KG1 (cell line): ENCODE data around the gene PPIB.

Experiments
- DNase-seq: peaks from one replicate; lab custom pipeline; 2025; lab: John Stamatoyannopoulos, UW

Gene PPIB

GRCh38 chr15:64158363-64159134 is 4.3 kb downstream of the PPIB start:
- no peak for DNase-seq

GRCh38 chr15:64157599-64158125 is 5.2 kb downstream of the PPIB start:
- DNase-seq: no peak

- no peak for DNase-seq
Observed at GRCh38 chr15:64156652-64157331, 6.0 kb downstream of the PPIB start.

DNA sequence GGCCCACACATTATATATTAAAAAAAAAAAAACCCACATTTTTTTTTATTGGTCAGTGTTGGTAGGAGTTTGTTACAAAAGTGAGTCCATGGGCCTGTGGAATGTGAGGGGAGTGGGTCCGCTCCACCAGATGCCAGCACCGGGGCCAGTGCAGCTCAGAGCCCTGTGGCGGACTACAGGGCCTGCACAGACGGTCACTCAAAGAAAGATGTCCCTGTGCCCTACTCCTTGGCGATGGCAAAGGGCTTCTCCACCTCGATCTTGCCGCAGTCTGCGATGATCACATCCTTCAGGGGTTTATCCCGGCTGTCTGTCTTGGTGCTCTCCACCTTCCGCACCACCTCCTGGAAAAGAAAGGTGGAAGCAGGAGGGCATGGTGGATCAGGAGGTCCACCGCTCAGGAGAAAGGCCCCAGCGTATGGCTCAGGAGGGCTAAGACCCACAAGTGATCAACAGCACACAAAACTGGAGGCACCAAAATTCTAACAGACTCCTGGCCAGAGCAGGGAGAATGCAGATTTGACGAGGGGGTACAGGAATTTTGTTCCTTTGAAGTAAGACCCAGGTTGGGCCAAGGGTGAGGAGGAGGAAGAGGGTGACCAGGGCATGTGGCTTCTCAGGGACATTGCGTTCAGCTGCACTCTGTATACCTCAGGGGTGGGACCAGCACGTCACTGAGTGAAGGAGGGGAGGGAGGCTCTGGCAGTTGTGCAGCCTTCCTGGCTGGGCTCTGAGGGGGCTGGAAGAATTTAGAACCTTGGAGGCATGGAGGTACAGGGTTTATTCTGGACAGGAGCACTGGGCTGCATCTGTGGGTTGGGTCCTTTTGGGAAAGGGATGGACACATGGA is 6.8 kb downstream of the PPIB start:
- DNase-seq: no peak

GRCh38 chr15:64153480-64154367 is 9.1 kb downstream of the PPIB start:
- peak; percentile 84 for DNase-seq

- DNase-seq: no peak
Observed at GRCh38 chr15:64152507-64153387, 10.1 kb downstream of the PPIB start.

DNA sequence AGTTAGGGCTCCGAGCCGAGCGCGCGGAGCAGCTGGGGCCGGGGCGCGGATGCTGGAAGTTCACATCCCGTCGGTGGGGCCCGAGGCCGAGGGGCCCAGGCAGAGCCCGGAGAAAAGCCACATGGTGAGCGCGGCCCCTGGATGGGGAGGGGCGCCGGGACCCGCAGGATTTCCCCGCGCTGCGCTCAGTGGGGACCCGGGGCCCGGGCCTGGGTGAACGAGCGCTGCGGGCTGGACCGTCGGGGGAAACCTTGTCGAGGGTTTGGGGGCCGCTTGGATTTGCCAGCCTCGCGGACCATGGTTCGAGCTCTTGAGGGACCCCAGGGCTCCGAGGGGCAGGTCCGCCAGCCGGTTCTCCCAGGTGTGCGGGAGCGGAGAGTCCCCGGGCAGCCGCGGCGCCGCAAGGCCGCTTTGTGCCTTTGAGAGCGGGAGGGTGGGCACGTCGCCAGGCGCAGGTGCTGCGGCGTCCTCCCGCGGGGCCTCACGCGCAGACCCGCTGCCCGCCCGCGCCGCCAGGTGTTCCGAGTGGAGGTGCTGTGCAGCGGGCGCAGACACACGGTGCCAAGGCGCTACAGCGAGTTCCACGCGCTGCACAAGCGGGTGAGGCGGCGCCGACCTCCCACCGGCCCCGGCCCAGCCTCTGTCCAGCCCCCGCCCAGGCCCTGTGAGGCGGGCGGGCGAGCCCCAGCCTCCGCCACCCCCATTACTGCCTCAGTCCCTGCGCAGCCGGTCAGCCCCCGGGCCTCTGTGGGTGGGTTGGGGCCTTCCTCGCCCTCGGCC is 10.9 kb downstream of the PPIB start, which contains the start of gene SNX22:
Gene SNX22, plus strand, starts transcription at position 5 of the 780 bp plus-strand sequence. Its CDS starts 45 bp downstream, at position 50.
- DNase-seq: no peak

DNA sequence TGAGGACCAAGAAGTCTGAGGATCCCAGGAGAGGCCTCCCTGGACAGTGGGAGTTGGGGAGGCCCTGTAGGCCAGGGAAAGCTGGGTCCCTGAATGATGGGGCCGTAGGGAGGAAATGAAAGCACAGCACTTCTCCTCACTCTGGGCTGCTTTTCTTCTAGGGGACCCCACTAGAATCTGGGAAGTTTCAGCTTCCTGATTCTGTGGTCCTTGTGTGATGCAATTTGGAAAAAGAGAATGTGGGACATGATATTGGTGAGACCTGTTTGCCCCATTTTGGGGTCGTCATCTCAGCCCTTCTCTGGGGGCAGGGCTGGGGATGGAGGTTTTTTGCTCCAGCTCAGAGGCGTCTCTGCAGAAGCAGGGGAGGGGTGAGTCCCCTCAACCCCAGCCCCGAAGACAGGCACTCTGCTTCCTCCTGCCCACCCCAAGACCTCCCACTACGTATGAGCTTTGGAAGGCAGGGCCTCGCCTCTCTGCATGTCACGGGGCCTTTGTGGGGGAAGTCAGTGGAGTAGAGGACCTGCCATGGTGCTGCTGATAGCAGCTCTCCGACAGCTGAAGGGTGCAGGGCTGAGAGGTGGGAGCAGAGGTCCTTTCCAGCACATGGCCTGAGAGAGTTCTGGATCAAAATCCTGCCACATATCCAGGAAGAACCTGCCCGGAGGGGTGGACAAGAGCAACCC is 12.8 kb downstream of the PPIB start:
- DNase-seq: no peak

DNA sequence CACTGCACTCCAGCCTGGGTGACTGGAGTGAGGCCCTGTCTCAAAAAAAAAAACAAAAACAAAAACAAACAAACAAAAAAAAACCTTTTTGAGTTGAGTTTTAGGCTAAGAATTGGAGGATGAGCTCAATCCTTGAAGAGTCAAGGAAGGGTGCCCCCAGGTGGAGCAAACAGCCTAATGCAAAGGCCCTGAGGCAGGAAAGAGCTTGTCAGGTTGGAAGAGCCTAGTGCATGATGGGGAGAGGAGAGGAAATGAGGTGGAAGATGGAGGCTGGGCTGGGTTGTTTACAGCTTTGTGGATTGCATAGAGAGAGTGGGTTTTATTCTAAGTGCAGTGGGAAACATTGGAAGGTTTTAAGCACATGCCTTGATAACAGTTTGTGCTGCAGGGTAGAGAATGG is 13.4 kb downstream of the PPIB start:
- DNase-seq: no peak

GRCh38 chr15:64148581-64148980 is 14.2 kb downstream of the PPIB start:
- no peak for DNase-seq

GRCh38 chr15:64148168-64148567 is 14.7 kb downstream of the PPIB start:
- DNase-seq: no peak

- no peak for DNase-seq
Observed at GRCh38 chr15:64146885-64147681, 15.7 kb downstream of the PPIB start.

GRCh38 chr15:64146520-64146884 is 16.3 kb downstream of the PPIB start:
- DNase-seq: no peak

- no peak for DNase-seq
Observed at GRCh38 chr15:64146041-64146440, 16.8 kb downstream of the PPIB start.

- no peak for DNase-seq
Observed at GRCh38 chr15:64144565-64145281, 18.1 kb downstream of the PPIB start.

DNA sequence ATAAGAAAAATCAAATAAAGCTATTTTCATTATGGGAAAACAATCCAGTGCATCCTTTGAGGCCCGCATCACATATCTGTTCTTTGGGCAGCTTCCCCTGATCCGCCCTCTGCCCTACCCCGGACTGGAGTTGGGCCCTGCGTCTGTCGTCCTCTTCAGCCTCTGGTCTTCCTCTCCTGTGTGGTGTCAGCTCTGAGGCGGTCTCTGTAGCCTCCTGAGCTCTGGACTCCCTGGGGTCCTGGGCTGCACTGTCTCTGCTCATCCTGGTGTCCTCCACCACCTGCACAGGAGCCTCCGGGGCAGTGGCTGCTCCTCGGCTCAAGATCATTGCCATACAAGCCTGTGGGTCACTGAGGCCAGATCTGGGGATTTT is 18.6 kb downstream of the PPIB start:
- DNase-seq: no peak

- DNase-seq: no peak
Observed at GRCh38 chr15:64143276-64143675, 19.5 kb downstream of the PPIB start.
